ENCODE data around the gene WDR33.
"Not testable (repeated sequence)": the region's sequence is repeated elsewhere in the genome, so short reads cannot be mapped to it uniquely, and the experiment has no call there.

Gene WDR33

GRCh38 chr2:127811397-127812321, 688 bp upstream of the WDR33 start:
- peak; percentile 91 for DNase-seq

GRCh38 chr2:127810156-127810618, 784 bp downstream of the WDR33 start:
- no peak for DNase-seq

- no peak for DNase-seq
Measured at GRCh38 chr2:127807678-127808353, 3.2 kb downstream of the WDR33 start.

GRCh38 chr2:127806860-127807259, 4.1 kb downstream of the WDR33 start:
- DNase-seq, result not testable (repeated sequence)

GRCh38 chr2:127805491-127805890, 5.5 kb downstream of the WDR33 start:
- no peak for DNase-seq

GRCh38 chr2:127799926-127800325, 11.0 kb downstream of the WDR33 start:
- no peak for DNase-seq

- no peak for DNase-seq
Measured at GRCh38 chr2:127796389-127796788, 14.6 kb downstream of the WDR33 start.

- DNase-seq, result not testable (repeated sequence)
Measured at GRCh38 chr2:127794901-127795300, 16.1 kb downstream of the WDR33 start.

GRCh38 chr2:127792805-127793204, 18.2 kb downstream of the WDR33 start:
- no peak for DNase-seq

- DNase-seq, result no peak
Measured at GRCh38 chr2:127790694-127791529, 20.1 kb downstream of the WDR33 start.

GRCh38 chr2:127786048-127786809, 24.7 kb downstream of the WDR33 start:
- DNase-seq, result no peak

- no peak for DNase-seq
Measured at GRCh38 chr2:127784965-127785518, 25.9 kb downstream of the WDR33 start.

GRCh38 chr2:127783101-127783500, 27.9 kb downstream of the WDR33 start:
- DNase-seq, result no peak

GRCh38 chr2:127778850-127779249, 32.1 kb downstream of the WDR33 start:
- DNase-seq, result no peak

- no peak for DNase-seq
Measured at GRCh38 chr2:127778447-127778846, 32.5 kb downstream of the WDR33 start.

GRCh38 chr2:127776122-127776780, 34.7 kb downstream of the WDR33 start:
- DNase-seq, result no peak

- no peak for DNase-seq
Measured at GRCh38 chr2:127771756-127772155, 39.2 kb downstream of the WDR33 start.

GRCh38 chr2:127770973-127771735, 39.8 kb downstream of the WDR33 start:
- DNase-seq, result no peak

- DNase-seq, result not testable (repeated sequence)
Measured at GRCh38 chr2:127770534-127770933, 40.4 kb downstream of the WDR33 start.

- no peak for DNase-seq
Measured at GRCh38 chr2:127769587-127769986, 41.4 kb downstream of the WDR33 start.

Measured in right kidney (tissue), 1 donor.